ENCODE data around the gene TMEM255B. TPM values are rescaled to one million over a fixed set of nuclear protein-coding genes. Genes with fewer than 3 reads are reported as not detected.

TMEM255B gene
- total and polyA plus RNA-seq, 2 donors (not counting 3 experiments of a cell fraction or from before 2014, with no cell fraction given): 105 to 121 TPM

DNA sequence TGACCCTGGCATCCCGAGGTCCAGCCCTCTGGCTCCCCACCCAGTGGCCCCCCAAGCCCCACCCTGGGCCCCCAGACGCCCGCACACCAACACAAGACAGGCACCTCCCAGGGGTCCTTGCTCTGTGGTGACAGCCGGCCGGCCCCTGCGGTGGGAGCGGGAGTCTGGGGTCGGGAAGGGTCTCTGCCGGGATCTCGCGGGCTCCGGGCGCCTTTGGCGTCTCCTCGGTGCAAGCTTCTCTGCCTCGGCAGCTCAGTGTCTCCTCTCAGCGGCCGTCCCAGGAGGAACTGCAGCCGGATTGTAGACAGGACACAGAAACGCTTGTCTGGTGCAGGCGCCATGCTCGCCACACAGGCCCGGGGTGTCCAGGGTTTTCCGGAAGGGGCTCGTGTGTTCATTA is 43.7 kb downstream of the TMEM255B start:
- Histone ChIP-seq H2AFZ (ENCODE audit: low read depth, low read length) (no peak overlapping the region), H3K4me2 (ENCODE audit: insufficient read depth, low read length) (no peak overlapping the region), H3K27me3 (ENCODE audit: control insufficient read depth in 2 of 2, insufficient read depth in 2 of 2, low read length in 2 of 2) (no peaks in the 10 kb centered on the region), H3K9me1 (replicated peaks; ENCODE audit: control insufficient read depth, extremely low read depth, insufficient read depth, low read length) (no peaks in the 10 kb centered on the region), H3K4me1 (ENCODE audit: control insufficient read depth, extremely low read depth, insufficient read depth, low read length) (peaks cover 3% of the 10 kb centered on the region), H3K79me2 (ENCODE audit: control insufficient read depth, insufficient read depth, low read length) (no peaks in the 10 kb centered on the region), H3K4me3 (replicated peaks in 1 of 3; ENCODE audit: insufficient read depth in 1 of 3, low read depth in 1 of 3, low read length in 3 of 3) (no peak overlapping the region), H3K9ac (replicated peaks; ENCODE audit: extremely low read depth, insufficient read depth, low read length) (no peak overlapping the region), H3K9me3 (replicated peaks; ENCODE audit: control insufficient read depth, insufficient read depth, low read length) (no peaks in the 10 kb centered on the region), H3K36me3 (ENCODE audit: control insufficient read depth in 2 of 2, extremely low read depth in 1 of 2, insufficient read depth in 2 of 2, low read length in 2 of 2) (peaks cover 0 to 11% of the 10 kb centered on the region in 2 experiments), H3K27ac (ENCODE audit: insufficient read depth, low read depth, low read length) (no peak overlapping the region), H4K20me1 (replicated peaks; ENCODE audit: control insufficient read depth, extremely low read depth, insufficient read depth, low read length) (no peaks in the 10 kb centered on the region)
- CTCF ChIA-PET: interaction anchor here (0.7 to 2.3 kb wide), 6 partner anchors 18 to 102 kb away, joined by 3 to 12 read pairs (median 4); partner anchors contain the start of gene TMEM255B
- intact Hi-C loops (cut with micrococcal nuclease): loop anchor here (1.0 kb wide), 1 partner anchor 42 kb away; no protein-coding TSS in a partner anchor
- TF ChIP-seq EZH2 (IDR thresholded peaks at IDR 0.05; ENCODE audit: borderline replicate concordance, low read depth, low read length, severe bottlenecking): no peak
- no peak for TF ChIP-seq POLR2AphosphoS5 (IDR thresholded peaks at IDR 0.05; ENCODE audit: insufficient read depth, low read depth, low read length)
- TF ChIP-seq MYC (IDR thresholded peaks at IDR 0.05; ENCODE audit: low read depth, low read length): no peak
- TF ChIP-seq POLR2A (IDR thresholded peaks at IDR 0.05; ENCODE audit: low read depth, low read length): no peak
- no peak for TF ChIP-seq FOS (IDR thresholded peaks at IDR 0.05; ENCODE audit: borderline replicate concordance, insufficient read depth, low read length)
- TF ChIP-seq JUN (IDR thresholded peaks at IDR 0.05; ENCODE audit: borderline replicate concordance, insufficient read depth, insufficient read length, low read depth): no peak
- no peak for TF ChIP-seq GATA2 (IDR thresholded peaks at IDR 0.05; ENCODE audit: insufficient read depth, insufficient read length, low read depth, low read length)
- TF ChIP-seq, protein P1, sequence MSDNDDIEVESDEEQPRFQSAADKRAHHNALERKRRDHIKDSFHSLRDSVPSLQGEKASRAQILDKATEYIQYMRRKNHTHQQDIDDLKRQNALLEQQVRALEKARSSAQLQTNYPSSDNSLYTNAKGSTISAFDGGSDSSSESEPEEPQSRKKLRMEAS (IDR thresholded peaks at IDR 0.05; ENCODE audit: insufficient read depth, insufficient read length): no peak
- TF ChIP-seq, protein P2, sequence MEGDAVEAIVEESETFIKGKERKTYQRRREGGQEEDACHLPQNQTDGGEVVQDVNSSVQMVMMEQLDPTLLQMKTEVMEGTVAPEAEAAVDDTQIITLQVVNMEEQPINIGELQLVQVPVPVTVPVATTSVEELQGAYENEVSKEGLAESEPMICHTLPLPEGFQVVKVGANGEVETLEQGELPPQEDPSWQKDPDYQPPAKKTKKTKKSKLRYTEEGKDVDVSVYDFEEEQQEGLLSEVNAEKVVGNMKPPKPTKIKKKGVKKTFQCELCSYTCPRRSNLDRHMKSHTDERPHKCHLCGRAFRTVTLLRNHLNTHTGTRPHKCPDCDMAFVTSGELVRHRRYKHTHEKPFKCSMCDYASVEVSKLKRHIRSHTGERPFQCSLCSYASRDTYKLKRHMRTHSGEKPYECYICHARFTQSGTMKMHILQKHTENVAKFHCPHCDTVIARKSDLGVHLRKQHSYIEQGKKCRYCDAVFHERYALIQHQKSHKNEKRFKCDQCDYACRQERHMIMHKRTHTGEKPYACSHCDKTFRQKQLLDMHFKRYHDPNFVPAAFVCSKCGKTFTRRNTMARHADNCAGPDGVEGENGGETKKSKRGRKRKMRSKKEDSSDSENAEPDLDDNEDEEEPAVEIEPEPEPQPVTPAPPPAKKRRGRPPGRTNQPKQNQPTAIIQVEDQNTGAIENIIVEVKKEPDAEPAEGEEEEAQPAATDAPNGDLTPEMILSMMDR (IDR thresholded peaks at IDR 0.05; ENCODE audit: extremely low read depth in 1 of 2, insufficient read depth in 1 of 2, low read depth in 1 of 2, low read length in 2 of 2): no peak
- FAIRE-seq: no peak
- dilution Hi-C loops (cut with MboI; ENCODE audit: extremely low pct_ligation_motif_present, low sequenced_read_pairs): no loop called here
- no peak for DNase-seq (ENCODE audit: low read depth, low spot score)
- no TSS peak for BruUV-seq (replicated peaks)
- POLR2A ChIA-PET: no interaction called here
